ENCODE measurements around the gene IL12RB2. TPM values are rescaled to one million over a fixed set of nuclear protein-coding genes. Genes with fewer than 3 reads are reported as not detected.
A peak's percentile ranks its signal among the peaks of the same experiment; 100 is the strongest.

The IL12RB2 gene
- total RNA-seq, 1 donor from 2014 or later: 1.3 TPM

DNA sequence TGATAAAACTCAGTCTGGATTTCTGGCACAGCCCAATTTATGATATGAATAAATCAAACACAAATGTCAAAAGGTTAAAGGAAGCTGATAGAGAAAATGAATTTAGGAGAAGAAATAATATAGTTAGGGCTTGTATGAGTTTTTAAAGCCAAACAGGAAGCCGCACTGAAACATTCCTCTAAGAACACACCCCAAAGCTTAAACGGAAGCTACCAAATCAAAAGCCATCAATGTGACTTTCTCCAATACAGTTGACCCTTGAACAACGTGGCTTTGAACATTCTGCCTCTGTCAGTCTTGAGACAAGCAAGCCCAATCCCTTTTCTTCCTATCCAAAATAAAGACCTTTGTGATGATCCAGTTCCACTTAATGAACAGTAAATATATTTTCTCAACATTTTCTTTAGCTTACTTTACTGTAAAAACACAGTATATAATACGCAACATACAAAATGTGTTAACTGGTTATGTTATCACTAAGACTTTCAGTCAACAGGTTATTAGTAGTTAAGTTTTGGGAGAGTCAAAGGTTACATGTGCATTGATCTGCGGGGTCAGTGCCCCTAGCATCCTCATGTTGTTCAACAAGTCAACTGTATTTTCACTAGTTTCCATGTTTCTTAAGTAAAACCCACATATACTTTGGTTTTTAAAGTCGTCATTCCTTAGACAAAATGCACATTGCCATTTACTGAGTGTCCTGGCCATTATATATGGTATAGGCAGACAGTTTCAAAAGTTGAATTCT, 111.3 kb downstream of the IL12RB2 start:
- H3K4me1 ChIP-seq: peaks cover 17% of the 10 kb centered on the region

DNA sequence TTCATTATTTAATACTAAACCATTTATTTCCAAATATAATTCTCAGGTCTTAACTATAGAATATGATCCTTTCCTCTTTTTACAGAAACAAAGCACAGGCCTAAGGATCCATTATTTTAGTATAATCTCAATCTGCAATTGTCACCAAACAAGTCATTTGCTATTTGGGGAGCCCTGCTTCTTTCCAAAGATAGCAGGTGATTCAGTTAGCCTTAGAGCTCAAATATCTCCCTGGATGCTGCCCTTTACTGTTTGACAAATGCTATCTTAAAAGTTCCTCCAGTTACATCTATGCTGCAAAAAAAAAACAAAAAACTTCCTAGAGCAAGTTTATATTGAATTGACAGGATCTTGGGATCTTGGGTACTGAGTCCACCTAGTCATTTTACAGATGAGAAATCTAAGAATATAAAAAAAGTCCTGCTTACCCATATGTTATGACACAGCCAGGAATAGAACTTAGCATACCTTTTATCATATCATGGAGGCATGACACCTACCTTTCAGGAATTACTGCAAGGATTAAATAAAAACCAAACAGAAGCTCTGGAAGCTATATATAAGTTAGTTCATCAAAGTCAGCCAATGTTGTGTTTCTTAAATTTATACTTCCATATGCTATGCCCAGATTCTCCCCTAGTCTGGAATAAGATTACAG, 113.3 kb downstream of the IL12RB2 start:
- no peak for DNase-seq
- Histone ChIP-seq H3K27ac (no peak overlapping the region), H3K36me3 (peaks cover 100% of the 10 kb centered on the region), H3K9me3 (no peaks in the 10 kb centered on the region), H3K4me1 (peaks cover 9% of the 10 kb centered on the region), H3K27me3 (ENCODE audit: low read depth) (no peaks in the 10 kb centered on the region), H3K4me3 (no peak overlapping the region)
- ATAC-seq: no peak
- intact Hi-C loops (cut with DNase I): no loop called here
- TF ChIP-seq, protein P1, sequence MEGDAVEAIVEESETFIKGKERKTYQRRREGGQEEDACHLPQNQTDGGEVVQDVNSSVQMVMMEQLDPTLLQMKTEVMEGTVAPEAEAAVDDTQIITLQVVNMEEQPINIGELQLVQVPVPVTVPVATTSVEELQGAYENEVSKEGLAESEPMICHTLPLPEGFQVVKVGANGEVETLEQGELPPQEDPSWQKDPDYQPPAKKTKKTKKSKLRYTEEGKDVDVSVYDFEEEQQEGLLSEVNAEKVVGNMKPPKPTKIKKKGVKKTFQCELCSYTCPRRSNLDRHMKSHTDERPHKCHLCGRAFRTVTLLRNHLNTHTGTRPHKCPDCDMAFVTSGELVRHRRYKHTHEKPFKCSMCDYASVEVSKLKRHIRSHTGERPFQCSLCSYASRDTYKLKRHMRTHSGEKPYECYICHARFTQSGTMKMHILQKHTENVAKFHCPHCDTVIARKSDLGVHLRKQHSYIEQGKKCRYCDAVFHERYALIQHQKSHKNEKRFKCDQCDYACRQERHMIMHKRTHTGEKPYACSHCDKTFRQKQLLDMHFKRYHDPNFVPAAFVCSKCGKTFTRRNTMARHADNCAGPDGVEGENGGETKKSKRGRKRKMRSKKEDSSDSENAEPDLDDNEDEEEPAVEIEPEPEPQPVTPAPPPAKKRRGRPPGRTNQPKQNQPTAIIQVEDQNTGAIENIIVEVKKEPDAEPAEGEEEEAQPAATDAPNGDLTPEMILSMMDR (IDR thresholded peaks at IDR 0.05): no peak

More for the DNA sequence above, 111.3 kb downstream of the IL12RB2 start:
- intact Hi-C loops (cut with DNase I): no loop called here
- Histone ChIP-seq H3K9me3 (no peaks in the 10 kb centered on the region), H3K4me3 (no peak overlapping the region), H3K27ac (no peak overlapping the region), H3K36me3 (peaks cover 100% of the 10 kb centered on the region), H3K27me3 (ENCODE audit: low read depth) (no peaks in the 10 kb centered on the region)
- no peak for ATAC-seq
- TF ChIP-seq, protein P1 (IDR thresholded peaks at IDR 0.05): no peak
- no peak for DNase-seq

DNA sequence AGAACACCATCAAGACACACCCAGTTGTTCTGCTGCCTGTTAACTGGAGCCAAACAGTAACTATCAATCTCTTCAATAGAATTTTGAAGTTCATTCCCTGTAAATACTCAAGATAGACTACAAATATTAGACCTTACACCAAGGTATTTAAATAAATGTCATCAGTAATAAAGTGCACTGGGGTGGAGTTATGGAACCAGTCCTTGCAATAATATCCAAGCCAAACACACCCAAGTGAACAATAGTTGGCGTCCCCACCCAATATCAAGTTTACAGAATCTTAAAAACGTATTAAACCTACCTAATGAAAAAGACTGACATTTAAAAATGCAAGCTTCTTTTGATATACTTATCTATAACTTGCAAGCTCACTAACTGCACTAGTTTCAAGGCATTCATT, 119.8 kb downstream of the IL12RB2 start:
- peak overlapping the region; percentile 84 for H3K4me3 ChIP-seq
- no peak for ATAC-seq
- H3K27ac ChIP-seq: no peak overlapping the region
- TF ChIP-seq, protein P1 (IDR thresholded peaks at IDR 0.05): no peak
- peaks cover 37% of the 10 kb centered on the region for H3K36me3 ChIP-seq
- no peaks in the 10 kb centered on the region for H3K9me3 ChIP-seq
- H3K4me1 ChIP-seq: peaks cover 30% of the 10 kb centered on the region
- DNase-seq: no peak
- H3K27me3 ChIP-seq (ENCODE audit: low read depth): no peaks in the 10 kb centered on the region
- intact Hi-C loops (cut with DNase I): no loop called here

DNA sequence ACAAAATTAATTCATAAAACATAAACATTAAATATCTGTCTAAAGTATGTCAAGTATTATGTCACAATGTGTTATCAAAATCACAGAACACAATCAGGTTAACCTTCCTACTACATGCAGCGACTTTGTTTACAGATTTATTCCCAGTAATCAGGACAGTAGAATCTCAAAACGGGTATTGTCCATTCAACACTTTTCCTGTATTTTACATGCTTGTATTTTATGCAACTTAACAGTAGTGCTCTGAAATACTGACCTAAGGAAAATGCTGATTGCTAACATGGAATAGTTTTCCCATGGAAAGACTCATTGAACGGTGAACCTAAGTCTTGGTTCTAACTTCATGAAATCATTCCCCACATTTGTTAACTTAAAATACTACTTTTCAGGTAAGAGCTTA, 120.3 kb downstream of the IL12RB2 start:
- peaks cover 32% of the 10 kb centered on the region for H3K36me3 ChIP-seq
- TF ChIP-seq, protein P1 (IDR thresholded peaks at IDR 0.05): no peak
- H3K27ac ChIP-seq: no peak overlapping the region
- H3K27me3 ChIP-seq (ENCODE audit: low read depth): no peaks in the 10 kb centered on the region
- no peak for ATAC-seq
- intact Hi-C loops (cut with DNase I): no loop called here
- peaks cover 30% of the 10 kb centered on the region for H3K4me1 ChIP-seq
- peak overlapping the region; percentile 84 for H3K4me3 ChIP-seq
- no peak for DNase-seq
- H3K9me3 ChIP-seq: no peaks in the 10 kb centered on the region

DNA sequence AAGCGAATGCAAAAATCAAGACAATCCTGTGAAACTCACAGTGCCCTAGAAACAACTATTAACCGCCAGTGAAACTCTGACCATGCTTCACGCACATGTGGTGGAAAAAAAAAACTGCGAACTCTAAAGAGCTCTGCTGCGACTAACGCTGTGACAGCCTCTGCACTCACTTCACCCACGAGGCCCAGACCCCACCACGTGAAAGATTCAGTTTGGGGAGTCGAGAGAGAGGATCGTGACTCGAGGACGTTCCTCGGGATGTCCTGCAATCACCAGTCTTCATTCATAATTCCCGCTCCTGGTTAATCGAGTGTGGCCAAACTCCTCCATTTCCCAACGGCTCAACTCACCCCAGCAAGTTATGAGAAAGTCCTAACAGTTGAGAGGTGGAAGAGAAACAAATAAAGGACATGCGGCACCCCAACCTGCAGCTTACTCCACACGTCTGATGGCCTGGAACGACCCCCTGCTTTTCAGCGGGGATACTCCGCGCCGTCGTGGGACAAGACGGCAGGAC, 121.4 kb downstream of the IL12RB2 start:
- H3K27me3 ChIP-seq (ENCODE audit: low read depth): no peaks in the 10 kb centered on the region
- ATAC-seq: no peak
- peaks cover 21% of the 10 kb centered on the region for H3K36me3 ChIP-seq
- peak overlapping the region; percentile 88 for H3K27ac ChIP-seq
- intact Hi-C loops (cut with DNase I): no loop called here
- peak overlapping the region; percentile 84 for H3K4me3 ChIP-seq
- TF ChIP-seq, protein P1 (IDR thresholded peaks at IDR 0.05): no peak
- peaks cover 30% of the 10 kb centered on the region for H3K4me1 ChIP-seq
- DNase-seq: no peak
- H3K9me3 ChIP-seq: no peaks in the 10 kb centered on the region
